Cortex of kidney (tissue), 1 donor: ENCODE measurements around the gene PRKAG2.
"Not testable (repeated sequence)": the region's sequence is repeated elsewhere in the genome, so short reads cannot be mapped to it uniquely, and the experiment has no call there.

Experiments used
- DNase-seq: peaks from one replicate; lab custom pipeline; 2025; lab: John Stamatoyannopoulos, UW

The PRKAG2 gene

DNA sequence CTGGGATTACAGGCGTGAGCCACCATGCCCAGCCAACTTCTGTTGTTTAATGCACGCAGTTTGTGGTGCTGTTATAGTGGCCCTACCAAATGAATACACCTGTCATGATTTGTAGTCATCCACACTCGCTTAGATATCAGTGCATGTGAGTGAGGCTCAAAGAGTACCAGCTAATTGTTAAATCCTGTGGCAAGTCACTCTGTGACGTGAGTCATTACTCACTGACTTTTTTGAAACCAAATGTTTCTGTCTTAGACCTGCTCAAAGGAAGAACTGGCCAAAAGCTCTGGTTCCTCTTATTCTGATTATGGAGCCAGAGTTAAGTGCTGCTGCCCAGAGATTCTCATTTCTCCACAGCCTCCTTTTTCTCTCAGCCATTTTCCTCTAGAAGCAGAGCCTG is 109.4 kb downstream of the PRKAG2 start:
- no peak for DNase-seq

DNA sequence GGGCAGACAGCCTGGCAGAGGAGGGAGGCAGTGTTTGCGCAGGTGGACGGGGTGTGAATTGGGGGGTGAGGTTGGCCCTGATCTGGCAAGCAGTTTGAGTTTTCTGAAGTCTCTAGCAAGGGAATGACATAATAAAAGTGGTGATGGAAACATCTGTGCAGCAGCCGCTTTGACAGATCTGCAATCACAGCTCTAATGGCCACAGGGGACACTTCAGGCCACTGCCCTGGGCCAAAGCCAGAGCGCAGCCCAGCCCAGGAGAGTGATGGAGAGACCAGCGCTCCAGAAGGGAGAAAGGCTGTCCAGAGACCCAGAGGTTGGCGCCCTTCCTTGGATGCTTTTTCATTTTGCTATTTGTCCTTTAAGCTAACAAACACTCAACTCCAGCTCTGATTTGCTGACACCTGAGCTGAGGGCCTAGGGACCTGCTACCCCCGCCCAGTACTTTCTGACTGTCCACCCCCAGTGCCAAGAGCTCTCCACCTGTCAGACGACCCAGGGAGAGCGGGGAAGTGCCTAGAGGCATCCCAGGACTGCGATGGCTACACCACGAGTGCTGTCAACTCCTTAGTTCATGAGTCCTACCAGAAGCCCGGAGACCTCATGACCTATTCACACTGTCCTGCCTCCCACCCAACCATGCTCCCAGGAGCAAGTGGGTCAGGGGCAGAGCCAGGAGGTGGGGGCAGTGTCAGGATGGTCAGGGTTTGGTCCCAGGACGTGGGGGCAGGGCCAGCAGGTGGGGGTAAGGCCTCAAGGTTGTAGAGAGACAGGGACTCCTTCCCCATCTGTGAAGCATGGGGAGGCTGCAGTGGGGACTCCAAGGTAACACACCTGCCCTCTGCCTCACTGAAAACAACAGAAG is 112.6 kb downstream of the PRKAG2 start:
- no peak for DNase-seq

DNA sequence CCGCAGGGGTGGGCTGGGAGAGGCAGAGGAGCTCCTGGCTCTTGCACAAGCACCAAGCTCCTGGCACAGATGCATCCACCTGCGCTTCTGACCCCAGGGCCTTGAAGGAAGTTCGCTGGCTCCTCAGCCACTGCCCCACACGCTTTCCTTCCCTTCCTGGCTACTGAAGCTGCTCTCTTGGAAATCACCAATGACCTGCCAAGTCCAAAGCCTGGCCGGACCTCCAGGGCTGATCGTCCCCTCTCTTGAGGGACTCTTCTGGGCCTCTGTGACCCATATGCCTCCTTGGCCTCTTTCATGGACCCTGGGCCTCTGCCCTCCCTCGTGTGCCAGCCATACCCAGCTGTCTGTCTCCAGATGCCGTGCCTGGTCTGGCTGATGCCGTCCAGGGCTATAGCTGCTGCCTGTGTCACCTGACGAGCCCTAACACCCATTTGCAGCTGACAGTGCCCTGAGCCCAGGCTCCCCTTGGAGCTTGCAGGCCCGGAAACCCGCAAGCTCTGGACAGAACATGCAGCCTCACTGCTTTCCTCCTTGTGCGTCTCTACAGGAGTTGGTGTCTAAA is 113.4 kb downstream of the PRKAG2 start:
- no peak for DNase-seq

DNA sequence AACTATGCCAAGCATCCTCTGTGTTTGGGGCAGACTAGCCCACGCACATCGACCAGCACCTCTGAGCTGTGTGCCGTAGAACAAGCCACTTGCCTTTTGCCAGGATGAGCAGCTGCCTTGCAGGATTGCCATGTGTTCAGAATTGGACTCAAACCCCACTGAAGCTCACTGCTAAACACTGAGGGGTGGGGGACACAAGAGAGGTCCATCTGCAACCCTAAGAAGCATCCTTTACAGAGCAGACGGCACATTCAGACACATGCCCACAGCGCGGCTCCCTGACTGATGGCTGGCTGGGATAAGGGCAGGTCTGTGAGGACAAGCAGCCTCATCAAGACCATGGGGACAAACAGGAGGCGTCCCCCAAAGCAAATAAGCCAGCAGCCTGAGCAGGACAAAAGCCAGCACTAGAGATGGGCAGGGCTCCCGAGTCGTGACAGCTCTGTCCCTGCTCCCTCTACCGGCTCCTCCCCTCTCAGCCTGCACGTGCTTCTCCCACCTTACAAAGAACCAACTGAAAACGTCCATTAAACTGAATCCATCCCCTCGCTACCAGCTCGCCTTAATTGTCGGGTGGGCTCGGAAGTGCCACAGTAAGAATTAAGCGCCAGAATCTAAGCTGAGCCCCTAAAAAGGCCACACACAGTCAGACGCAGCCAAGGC is 114.2 kb downstream of the PRKAG2 start:
- no peak for DNase-seq

DNA sequence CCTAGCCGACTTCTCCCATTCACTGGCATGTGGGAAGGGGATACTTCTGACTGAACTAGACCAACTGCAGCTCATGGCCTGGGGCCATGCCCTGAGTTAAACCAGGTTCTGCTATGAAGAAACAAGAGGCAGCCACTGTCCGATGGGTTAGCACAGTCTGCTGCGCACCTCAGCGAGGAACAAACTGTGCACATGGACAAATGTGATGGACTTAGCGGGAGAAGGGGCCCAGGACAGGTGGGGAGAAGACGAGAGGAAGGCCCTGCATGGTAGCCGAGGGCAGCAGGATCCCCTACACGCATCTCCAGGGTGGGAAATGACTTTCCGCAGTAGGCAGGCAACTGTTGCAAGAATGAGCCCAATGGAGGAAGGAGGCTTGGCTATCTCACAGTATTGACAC is 115.0 kb downstream of the PRKAG2 start:
- no peak for DNase-seq

DNA sequence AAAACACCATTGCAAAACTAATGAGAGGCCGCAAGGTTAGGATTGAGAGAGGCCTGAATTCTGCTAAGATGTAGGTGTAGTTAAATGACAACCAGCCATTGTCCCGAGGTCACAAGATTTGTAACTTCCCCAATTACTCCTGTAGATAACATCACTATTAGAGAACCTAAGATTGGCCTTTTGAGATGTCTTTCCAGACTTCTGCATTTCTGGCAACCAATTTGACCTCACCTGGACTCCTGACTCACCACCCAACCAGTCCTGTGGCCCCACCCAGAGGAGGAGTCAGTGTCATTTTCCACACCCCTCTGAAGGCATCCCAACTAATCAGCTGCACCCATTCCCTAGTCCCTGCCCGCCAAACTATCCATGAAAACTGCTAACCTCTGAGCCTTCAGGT is 115.7 kb downstream of the PRKAG2 start:
- no peak for DNase-seq

- no peak for DNase-seq
Measured at GRCh38 chr7:151759591-151760042, 117.3 kb downstream of the PRKAG2 start.

DNA sequence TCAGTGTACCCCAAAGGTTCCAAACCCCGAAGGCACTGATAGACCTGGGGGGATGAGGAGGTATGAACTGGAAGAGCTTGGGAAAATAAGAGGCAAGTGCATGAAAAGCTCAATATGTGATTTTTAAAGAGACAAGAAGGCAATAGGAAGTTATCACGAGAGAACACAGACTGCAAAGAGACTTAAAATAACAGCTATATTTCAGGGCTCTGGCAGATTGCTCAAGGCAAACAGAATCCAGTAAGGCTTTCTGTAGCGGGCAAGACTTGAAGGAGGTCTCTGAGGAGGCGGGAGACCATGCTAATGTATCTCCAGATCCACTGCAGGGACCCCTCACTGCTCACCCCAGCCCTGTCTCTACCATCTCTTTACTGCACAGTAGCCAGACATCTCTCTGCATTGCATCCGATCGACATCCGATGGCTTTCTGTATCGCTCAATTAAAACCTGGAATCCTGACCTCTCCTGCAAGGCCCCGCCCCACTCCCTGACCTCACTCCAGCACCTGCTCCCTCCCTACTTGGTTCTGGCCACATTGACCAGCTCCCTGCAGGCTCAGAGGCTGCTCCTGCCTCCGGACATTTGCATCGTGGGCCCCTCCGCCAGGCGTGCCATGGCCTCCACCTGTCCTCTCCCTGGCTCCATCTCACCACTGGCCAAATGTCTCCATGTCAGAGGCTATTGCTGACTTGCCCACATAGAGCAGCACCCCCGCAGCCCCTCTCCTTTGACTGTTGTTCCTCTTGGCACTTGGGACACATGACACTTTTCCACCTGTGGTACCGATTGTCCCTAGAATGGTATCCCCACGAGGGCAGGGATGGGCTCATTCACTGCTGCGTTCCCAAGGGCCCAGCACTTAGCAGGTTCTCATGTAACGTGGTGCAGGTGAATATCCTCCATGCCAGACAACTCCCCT is 118.0 kb downstream of the PRKAG2 start:
- DNase-seq: no peak

GRCh38 chr7:151757274-151757673 is 119.6 kb downstream of the PRKAG2 start:
- no peak for DNase-seq

- DNase-seq: no peak
Measured at GRCh38 chr7:151756866-151757265, 120.0 kb downstream of the PRKAG2 start.

DNA sequence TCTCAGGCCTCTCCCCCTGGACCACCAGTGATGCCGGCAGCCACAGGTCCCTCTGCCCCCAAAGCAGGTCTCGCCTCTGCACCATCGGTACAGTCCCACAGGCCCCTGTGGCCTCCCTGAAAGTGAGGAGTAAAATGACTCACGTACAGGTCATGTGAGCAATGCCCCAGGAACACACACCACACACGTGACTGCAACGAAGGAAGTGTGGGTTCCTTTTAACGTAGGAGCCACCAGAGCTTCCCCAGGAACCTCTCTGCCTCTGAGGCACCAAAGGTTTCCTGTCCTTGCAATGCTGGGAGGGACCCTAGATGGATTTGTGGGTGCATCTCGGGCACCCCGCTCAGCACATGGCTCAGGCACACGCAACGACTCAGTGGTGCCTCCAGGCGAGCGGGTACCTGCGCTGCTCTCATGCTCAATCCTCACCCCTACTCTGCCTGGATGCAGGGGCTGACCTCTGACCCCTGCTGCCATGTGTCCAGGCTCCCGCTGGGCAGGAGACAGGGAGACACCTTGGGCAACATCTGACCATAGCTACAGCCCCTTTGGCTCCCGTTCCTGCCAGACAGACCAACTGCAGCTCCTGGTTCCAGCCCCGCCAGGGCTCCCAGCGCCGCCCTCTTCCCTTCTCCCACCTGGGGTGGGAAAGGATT is 120.7 kb downstream of the PRKAG2 start:
- DNase-seq: no peak

- no peak for DNase-seq
Measured at GRCh38 chr7:151755131-151755801, 121.6 kb downstream of the PRKAG2 start.

- DNase-seq: no peak
Measured at GRCh38 chr7:151754688-151755130, 122.2 kb downstream of the PRKAG2 start.

DNA sequence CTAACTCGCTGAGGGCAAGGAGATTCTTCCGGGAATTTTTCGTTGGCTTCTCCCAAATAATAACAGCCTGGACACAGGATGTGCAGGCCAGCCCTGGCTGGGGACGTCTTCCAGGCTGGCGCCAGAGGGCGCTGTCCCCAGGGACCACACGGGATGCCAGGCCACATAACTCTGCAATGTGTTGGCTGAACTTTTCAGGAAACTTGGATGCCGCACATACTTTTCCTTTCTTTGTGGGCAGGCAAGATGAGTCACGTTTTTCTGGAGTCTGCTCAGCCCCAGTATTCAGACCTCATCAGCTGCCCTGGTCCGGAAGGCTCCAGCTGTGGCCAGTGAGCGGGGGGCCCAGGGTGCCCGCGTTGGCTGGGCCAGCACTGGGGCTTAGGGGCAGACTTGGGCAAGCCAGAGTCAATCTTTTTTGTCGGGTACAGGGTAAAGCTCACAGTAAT is 122.7 kb downstream of the PRKAG2 start:
- DNase-seq: no peak

DNA sequence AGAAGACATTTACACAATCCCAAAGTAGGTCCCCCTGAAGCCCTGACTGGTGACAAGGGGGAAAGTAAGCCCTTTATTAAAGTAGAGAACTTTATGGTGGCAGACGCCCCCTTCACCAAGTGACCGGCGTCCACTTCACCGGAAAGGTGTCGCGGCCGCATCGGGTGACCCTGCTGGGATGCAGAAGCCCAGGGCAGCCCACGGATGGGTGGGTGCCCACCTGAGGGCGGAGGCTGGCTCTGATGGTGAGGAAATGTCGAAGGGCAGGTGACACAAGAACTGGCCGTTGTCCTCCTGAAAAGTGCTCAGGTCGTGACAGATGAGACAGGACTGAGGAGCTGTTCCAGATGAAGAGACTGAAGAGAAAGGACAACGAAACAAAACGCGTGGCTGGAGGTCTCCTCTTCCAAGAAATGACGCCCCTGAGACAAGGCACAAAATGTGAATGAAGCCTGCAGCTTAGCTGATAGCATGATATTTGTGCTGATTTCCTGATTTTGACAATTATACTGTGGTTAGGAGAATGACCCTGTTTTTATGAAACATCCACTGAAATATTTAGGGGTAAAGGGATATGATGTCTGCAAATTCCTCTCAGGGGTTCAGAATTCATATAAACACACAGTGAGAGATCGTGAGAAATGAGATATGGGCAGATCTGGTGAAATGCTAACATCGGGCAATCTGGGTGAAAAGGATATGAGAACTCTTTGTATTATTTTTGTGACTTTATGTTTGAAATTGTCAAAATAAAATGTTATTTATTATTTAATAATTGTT is 123.9 kb downstream of the PRKAG2 start:
- no peak for DNase-seq

DNA sequence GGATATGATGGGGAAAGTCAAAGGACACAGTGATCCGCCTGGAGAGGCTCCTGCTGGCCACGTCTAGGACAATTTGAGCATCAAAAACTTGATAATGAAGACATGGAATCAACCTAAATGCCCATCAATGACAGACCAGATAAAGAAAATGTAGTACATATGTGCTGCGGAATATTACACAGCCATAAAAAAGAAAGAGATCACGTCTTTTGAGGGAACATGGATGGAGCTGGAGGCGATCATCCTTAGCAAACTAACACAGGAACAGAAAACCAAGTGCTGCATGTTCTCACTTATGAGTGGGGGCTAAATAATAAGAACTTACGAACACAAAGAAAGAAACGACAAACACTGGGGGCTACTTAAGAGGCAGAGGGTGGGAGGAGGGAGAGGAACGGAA is 124.9 kb downstream of the PRKAG2 start:
- no peak for DNase-seq

GRCh38 chr7:151748733-151749132 is 128.2 kb downstream of the PRKAG2 start:
- DNase-seq: no peak

DNA sequence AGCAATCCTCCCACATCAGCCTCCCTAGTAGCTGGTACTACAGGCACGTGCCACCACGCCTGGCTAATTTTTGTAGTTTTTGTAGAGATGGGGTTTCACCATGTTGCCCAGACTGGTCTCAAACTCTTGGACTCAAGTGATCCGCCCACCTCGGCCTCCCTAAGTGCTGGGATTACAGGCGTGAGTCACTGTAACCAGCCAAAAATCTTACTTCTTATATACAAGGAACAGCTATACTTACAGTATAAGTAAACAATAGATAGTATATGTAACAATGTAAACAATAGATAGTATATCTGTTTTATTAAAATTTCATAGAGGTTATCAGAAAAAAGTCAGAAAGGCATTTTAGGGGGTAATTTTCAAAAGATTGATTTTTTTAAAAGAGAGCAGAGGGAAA is 128.9 kb downstream of the PRKAG2 start:
- not testable (repeated sequence) for DNase-seq

DNA sequence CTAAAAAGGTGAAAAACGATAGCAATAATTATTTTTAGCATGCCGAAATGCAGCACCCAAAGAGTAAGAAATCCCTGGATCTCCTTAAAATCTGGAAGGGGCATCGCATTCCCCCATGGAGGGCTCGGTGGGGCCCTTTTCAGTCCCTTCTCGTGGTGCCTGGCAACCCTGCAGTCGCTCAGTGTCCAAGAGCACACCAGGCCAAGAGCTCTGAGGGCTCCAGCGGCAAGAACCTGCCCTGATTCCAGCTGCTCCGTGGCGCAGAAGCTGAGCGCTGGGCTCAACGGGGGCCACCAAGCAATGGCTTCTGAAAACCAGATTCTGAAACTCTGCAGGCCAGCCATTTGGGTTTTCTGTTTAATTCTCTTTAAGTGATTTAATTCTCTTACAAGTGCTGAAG is 131.2 kb downstream of the PRKAG2 start:
- no peak for DNase-seq
